ENCODE measurements around the gene FCN1. TPM values are rescaled to one million over a fixed set of nuclear protein-coding genes. Genes with fewer than 3 reads are reported as not detected.

The FCN1 gene
- total RNA-seq, 1 donor from 2014 or later, result not detected

- intact Hi-C loops (cut with micrococcal nuclease), result no loop called here
- Mint-ChIP-seq H3K4me3 (no peak overlapping the region), H3K27ac (no peak overlapping the region), H3K9me3 (no peaks in the 10 kb centered on the region), H3K27me3 (ENCODE audit: insufficient read depth) (peaks cover 4% of the 10 kb centered on the region), H3K4me1 (ENCODE audit: low read depth) (no peaks in the 10 kb centered on the region), H3K36me3 (ENCODE audit: low read depth) (no peaks in the 10 kb centered on the region)
- no peak for DNase-seq (ENCODE audit: low spot score)
Observed at GRCh38 chr9:134872482-134873231, 45.1 kb downstream of the FCN1 start.

- DNase-seq (ENCODE audit: low spot score), result no peak
- intact Hi-C loops (cut with micrococcal nuclease), result no loop called here
- H3K9me3 Mint-ChIP-seq, result no peaks in the 10 kb centered on the region
- H3K27me3 Mint-ChIP-seq (ENCODE audit: insufficient read depth), result peaks cover 2% of the 10 kb centered on the region
- no peak overlapping the region for H3K4me3 Mint-ChIP-seq
- H3K36me3 Mint-ChIP-seq (ENCODE audit: low read depth), result no peaks in the 10 kb centered on the region
- H3K4me1 Mint-ChIP-seq (ENCODE audit: low read depth), result no peaks in the 10 kb centered on the region
- H3K27ac Mint-ChIP-seq, result no peak overlapping the region
Observed at GRCh38 chr9:134871697-134872340, 45.9 kb downstream of the FCN1 start.

- H3K9me3 Mint-ChIP-seq, result no peaks in the 10 kb centered on the region
- DNase-seq (ENCODE audit: low spot score), result no peak
- no peak overlapping the region for H3K4me3 Mint-ChIP-seq
- H3K4me1 Mint-ChIP-seq (ENCODE audit: low read depth), result no peaks in the 10 kb centered on the region
- no peak overlapping the region for H3K27ac Mint-ChIP-seq
- no peaks in the 10 kb centered on the region for H3K36me3 Mint-ChIP-seq (ENCODE audit: low read depth)
- peaks cover 1% of the 10 kb centered on the region for H3K27me3 Mint-ChIP-seq (ENCODE audit: insufficient read depth)
- intact Hi-C loops (cut with micrococcal nuclease), result no loop called here
Observed at GRCh38 chr9:134870746-134871662, 46.7 kb downstream of the FCN1 start.

DNA sequence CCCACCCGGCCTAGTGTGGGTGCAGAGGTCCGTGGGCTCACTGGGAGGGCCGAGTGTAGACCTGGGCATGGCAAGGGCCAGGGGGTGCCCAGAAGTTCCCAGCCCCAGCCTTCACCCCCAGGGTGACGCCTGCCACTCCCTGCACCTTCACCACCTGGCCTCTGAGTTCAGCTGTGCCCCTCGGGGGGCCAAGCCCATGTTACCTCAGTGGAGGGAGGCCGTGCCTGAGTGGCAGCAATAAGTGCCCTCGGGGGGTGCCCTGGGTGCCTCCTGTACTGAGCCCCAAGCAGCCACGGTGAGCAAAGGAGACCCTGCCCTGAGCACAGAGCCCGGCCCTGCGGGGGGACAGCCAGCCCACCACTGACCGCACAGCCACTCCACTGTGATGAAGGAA, 47.4 kb downstream of the FCN1 start:
- peaks cover 1% of the 10 kb centered on the region for H3K27me3 Mint-ChIP-seq (ENCODE audit: insufficient read depth)
- no peaks in the 10 kb centered on the region for H3K36me3 Mint-ChIP-seq (ENCODE audit: low read depth)
- DNase-seq (ENCODE audit: low spot score), result no peak
- no peaks in the 10 kb centered on the region for H3K4me1 Mint-ChIP-seq (ENCODE audit: low read depth)
- H3K4me3 Mint-ChIP-seq, result no peak overlapping the region
- H3K27ac Mint-ChIP-seq, result no peak overlapping the region
- no peaks in the 10 kb centered on the region for H3K9me3 Mint-ChIP-seq
- intact Hi-C loops (cut with micrococcal nuclease), result no loop called here

- Mint-ChIP-seq H3K36me3 (ENCODE audit: low read depth) (no peaks in the 10 kb centered on the region), H3K27ac (no peak overlapping the region), H3K4me3 (no peak overlapping the region), H3K4me1 (ENCODE audit: low read depth) (no peaks in the 10 kb centered on the region), H3K9me3 (no peaks in the 10 kb centered on the region), H3K27me3 (ENCODE audit: insufficient read depth) (peaks cover 1% of the 10 kb centered on the region)
- no peak for DNase-seq (ENCODE audit: low spot score)
- intact Hi-C loops (cut with micrococcal nuclease), result no loop called here
Observed at GRCh38 chr9:134869554-134870300, 48.0 kb downstream of the FCN1 start.

DNA sequence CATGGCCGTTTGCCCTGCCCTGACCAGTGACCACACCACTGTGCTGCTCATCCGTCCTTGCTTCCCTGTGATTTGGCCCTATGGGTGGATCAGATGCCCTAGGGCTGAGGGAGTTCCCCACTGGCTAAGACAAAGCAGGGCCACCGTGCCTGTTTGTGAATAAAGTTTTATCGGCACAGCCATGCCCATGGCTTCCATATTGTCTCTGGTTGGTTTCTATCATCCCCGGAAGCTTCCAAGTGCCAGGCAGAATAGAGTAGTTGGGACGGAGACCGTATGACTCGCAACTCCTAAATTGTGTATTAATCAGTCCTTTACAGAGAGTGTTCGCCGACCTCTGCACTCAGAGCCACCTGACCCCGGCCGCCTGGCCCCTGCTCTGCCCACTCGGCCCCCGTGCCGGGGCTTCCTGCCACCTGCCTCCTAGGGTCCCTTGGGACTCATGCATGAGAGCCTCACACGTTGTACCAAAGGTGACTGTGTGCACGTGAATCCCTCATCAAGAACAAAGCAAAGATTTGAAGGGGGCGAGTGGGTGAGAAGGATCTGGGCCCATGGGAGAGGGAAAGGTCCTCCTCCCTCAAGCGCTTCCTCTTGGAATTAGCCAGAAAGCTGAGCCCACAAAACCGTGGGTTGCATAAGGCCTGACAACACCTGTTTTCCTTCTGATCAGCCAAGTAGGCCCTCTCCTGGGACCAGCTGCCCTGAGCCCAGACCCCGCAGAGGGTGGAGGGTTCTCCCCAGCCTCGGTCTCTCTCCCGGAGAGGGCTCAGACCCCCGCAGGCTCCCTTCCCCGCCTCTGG, 48.8 kb downstream of the FCN1 start:
- no peak for DNase-seq (ENCODE audit: low spot score)
- H3K36me3 Mint-ChIP-seq (ENCODE audit: low read depth), result no peaks in the 10 kb centered on the region
- H3K9me3 Mint-ChIP-seq, result no peaks in the 10 kb centered on the region
- intact Hi-C loops (cut with micrococcal nuclease), result no loop called here
- H3K4me3 Mint-ChIP-seq, result no peak overlapping the region
- peaks cover 1% of the 10 kb centered on the region for H3K27me3 Mint-ChIP-seq (ENCODE audit: insufficient read depth)
- no peaks in the 10 kb centered on the region for H3K4me1 Mint-ChIP-seq (ENCODE audit: low read depth)
- no peak overlapping the region for H3K27ac Mint-ChIP-seq

- no peaks in the 10 kb centered on the region for H3K36me3 Mint-ChIP-seq (ENCODE audit: low read depth)
- no peaks in the 10 kb centered on the region for H3K9me3 Mint-ChIP-seq
- DNase-seq (ENCODE audit: low spot score), result no peak
- H3K27ac Mint-ChIP-seq, result no peak overlapping the region
- no peak overlapping the region for H3K4me3 Mint-ChIP-seq
- H3K27me3 Mint-ChIP-seq (ENCODE audit: insufficient read depth), result peaks cover 1% of the 10 kb centered on the region
- intact Hi-C loops (cut with micrococcal nuclease), result no loop called here
- H3K4me1 Mint-ChIP-seq (ENCODE audit: low read depth), result no peaks in the 10 kb centered on the region
Observed at GRCh38 chr9:134867917-134868750, 49.6 kb downstream of the FCN1 start.

- Mint-ChIP-seq H3K4me1 (ENCODE audit: low read depth) (no peaks in the 10 kb centered on the region), H3K27ac (no peak overlapping the region), H3K27me3 (ENCODE audit: insufficient read depth) (no peaks in the 10 kb centered on the region), H3K36me3 (ENCODE audit: low read depth) (no peaks in the 10 kb centered on the region), H3K9me3 (no peaks in the 10 kb centered on the region), H3K4me3 (no peak overlapping the region)
- intact Hi-C loops (cut with micrococcal nuclease), result no loop called here
- no peak for DNase-seq (ENCODE audit: low spot score)
Observed at GRCh38 chr9:134864821-134865190, 52.9 kb downstream of the FCN1 start.

DNA sequence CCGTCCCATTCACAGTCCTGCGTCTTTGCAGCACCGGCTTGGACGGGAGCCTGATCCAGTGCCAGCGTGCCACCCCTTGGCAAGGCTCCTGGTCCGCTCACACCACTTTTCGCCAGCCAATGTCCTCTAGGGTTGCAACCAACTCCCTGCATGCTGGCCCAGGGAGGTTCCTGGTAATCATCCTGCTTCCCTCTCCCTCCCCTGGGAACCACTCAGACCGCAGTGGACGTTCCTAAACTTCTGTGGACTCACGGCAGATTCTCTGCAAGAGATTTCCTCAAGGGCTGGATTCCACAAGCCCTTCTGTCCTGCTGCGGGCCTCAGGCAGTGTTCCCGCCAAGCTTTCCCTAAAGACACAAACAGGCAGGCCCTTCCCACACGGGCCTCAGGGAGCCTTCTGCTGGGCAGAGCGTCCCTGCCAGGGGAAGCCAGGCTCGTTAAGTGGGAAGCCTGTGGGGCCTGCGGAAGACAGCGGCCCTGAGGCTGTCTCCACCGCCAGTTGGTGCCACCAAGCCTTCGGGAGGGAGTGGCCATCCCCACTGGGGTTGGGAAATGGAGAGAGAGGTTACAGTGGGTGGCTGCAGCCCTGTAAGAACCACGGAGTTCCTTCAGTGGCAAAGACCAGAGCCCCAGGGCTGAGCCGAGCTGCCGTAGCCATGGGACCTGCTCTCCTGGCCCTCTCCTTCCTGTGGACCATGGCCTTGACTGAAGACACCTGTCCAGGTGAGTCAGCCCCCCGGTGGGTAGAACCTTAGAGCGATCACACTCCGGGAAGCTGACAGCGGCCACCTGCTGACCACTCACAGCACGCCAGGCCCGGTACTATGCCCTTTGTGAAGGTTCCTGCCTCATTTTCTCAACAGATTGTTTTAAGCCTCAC, 53.5 kb downstream of the FCN1 start:
- H3K4me3 Mint-ChIP-seq, result no peak overlapping the region
- H3K4me1 Mint-ChIP-seq (ENCODE audit: low read depth), result no peaks in the 10 kb centered on the region
- no peaks in the 10 kb centered on the region for H3K9me3 Mint-ChIP-seq
- no peaks in the 10 kb centered on the region for H3K36me3 Mint-ChIP-seq (ENCODE audit: low read depth)
- no peak for DNase-seq (ENCODE audit: low spot score)
- intact Hi-C loops (cut with micrococcal nuclease), result no loop called here
- no peak overlapping the region for H3K27ac Mint-ChIP-seq
- no peaks in the 10 kb centered on the region for H3K27me3 Mint-ChIP-seq (ENCODE audit: insufficient read depth)

- no peak for DNase-seq (ENCODE audit: low spot score)
- Mint-ChIP-seq H3K4me3 (no peak overlapping the region), H3K4me1 (ENCODE audit: low read depth) (peaks cover 3% of the 10 kb centered on the region), H3K27ac (no peak overlapping the region), H3K27me3 (ENCODE audit: insufficient read depth) (no peaks in the 10 kb centered on the region), H3K36me3 (ENCODE audit: low read depth) (no peaks in the 10 kb centered on the region), H3K9me3 (no peaks in the 10 kb centered on the region)
- intact Hi-C loops (cut with micrococcal nuclease), result no loop called here
Observed at GRCh38 chr9:134863306-134863902, 54.3 kb downstream of the FCN1 start.
